GM12878 (cell line): ENCODE data around the gene ADAMTS2. TPM values are rescaled to one million over a fixed set of nuclear protein-coding genes. Genes with fewer than 3 reads are reported as not detected.

ENCODE experiments used
- ATAC-seq: fragments of 200-7000 bp; cut with Tn5 transposase; 3 replicates; pipeline ENCODE4 v1.9.1; 2020; ENCODE audit warnings: mild to moderate bottlenecking, moderate library complexity
- BruUV-seq: library from RNA; stranded (reverse); fragments of 400-500 nt; replicated peaks from 2 replicates; lab custom pipeline; 2021; lab: Mats Ljungman, UMichigan
- CTCF ChIA-PET: fragments of 300-600 bp; sonication (Branson Sonifier 250); formaldehyde crosslinking; extraction: SDS; loops from one replicate; lab custom pipeline; 2021; ENCODE audit warnings: inconsistent platforms; lab: Yijun Ruan, JAX
- POLR2A ChIA-PET: fragments of 350-600 bp; formaldehyde crosslinking; extraction: SDS; loops from one replicate; lab custom pipeline; 2021; ENCODE audit warnings: inconsistent platforms; lab: Charles Lee
- RAD21 ChIA-PET: fragments of 300-600 bp; sonication (Branson Sonifier 250); formaldehyde crosslinking; loops from one replicate; lab custom pipeline; 2023; ENCODE audit warnings: antibody characterized with exemption; ENCODE audit not compliant: unreplicated experiment; lab: Charles Lee
- SMC1A ChIA-PET: fragments of 300-600 bp; sonication (Branson Sonifier 250); formaldehyde crosslinking; loops from one replicate; lab custom pipeline; 2023; ENCODE audit not compliant: unreplicated experiment, uncharacterized antibody; lab: Charles Lee
- DNase-seq: peaks from one replicate; pipeline ENCODE4 v3.0.0-alpha.2; 2011; ENCODE audit warnings: low read depth, low spot score
- FAIRE-seq: peaks from 3 replicates; lab custom pipeline; 2011; peaks lifted over from hg19 to GRCh38; lab: Jason Lieb, UNC
- H2AFZ ChIP-seq: 2 replicates; pipeline ENCODE4 v1.6.0; 2011; ENCODE audit warnings: low read depth, low read length, control low read depth; ENCODE audit not compliant: control insufficient read depth
- H3K27ac ChIP-seq: 2 replicates; pipeline ENCODE4 v1.5.1; 2011; ENCODE audit warnings: control low read depth; ENCODE audit not compliant: control insufficient read depth, insufficient read depth
- H3K27me3 ChIP-seq, 2 experiments: replicated peaks in 1 of 2; 2 replicates each; pipeline versions ENCODE4 v1.6.0 to v1.6.1; 2011; ENCODE audit warnings: low read length in 1 of 2; ENCODE audit not compliant: control insufficient read depth in 2 of 2, insufficient read depth in 2 of 2
- H3K36me3 ChIP-seq, 2 experiments: 2 replicates each; pipeline ENCODE4 v1.5.1; 2011; ENCODE audit warnings: low read length in 1 of 2; ENCODE audit not compliant: control insufficient read depth in 2 of 2, insufficient read depth in 2 of 2
- H3K4me1 ChIP-seq: 2 replicates; pipeline ENCODE4 v1.6.1; 2011; ENCODE audit warnings: mild to moderate bottlenecking, low read length, moderate library complexity, mixed read lengths; ENCODE audit not compliant: control insufficient read depth, insufficient read depth
- H3K4me2 ChIP-seq: 2 replicates; pipeline ENCODE4 v1.6.0; 2011; ENCODE audit warnings: control low read depth; ENCODE audit not compliant: control insufficient read depth, insufficient read depth
- H3K4me3 ChIP-seq: fragments of 200-600 bp; sonication (generic); 2 replicates; pipeline ENCODE4 v1.5.1; 2016
- H3K79me2 ChIP-seq: 2 replicates; pipeline ENCODE4 v1.6.0; 2011; ENCODE audit warnings: low read length; ENCODE audit not compliant: control insufficient read depth, insufficient read depth
- H3K9ac ChIP-seq: 2 replicates; pipeline ENCODE4 v1.8.0; 2011; ENCODE audit warnings: low read length, control low read depth, mixed read lengths; ENCODE audit not compliant: control insufficient read depth, insufficient read depth
- H3K9me3 ChIP-seq: replicated peaks from 3 replicates; pipeline ENCODE4 v1.5.1; 2011; ENCODE audit warnings: mild to moderate bottlenecking, low read length; ENCODE audit not compliant: control insufficient read depth, insufficient read depth
- H4K20me1 ChIP-seq: 2 replicates; pipeline ENCODE4 v1.6.0; 2011; ENCODE audit not compliant: control insufficient read depth, insufficient read depth
- ATF2 ChIP-seq: IDR thresholded peaks from 2 replicates; pipeline ENCODE4 v1.6.1; 2012; ENCODE audit warnings: low read length, inconsistent platforms
- BMI1 ChIP-seq: fragments of 450-650 bp; IDR thresholded peaks from 2 replicates; pipeline ENCODE4 v1.6.1; 2016; ENCODE audit warnings: mild to moderate bottlenecking, moderate library complexity, borderline replicate concordance
- CBX3 ChIP-seq: fragments of 200-600 bp; sonication (generic); IDR thresholded peaks from 2 replicates; pipeline ENCODE4 v1.6.1; 2016; ENCODE audit warnings: low read depth, borderline replicate concordance
- FOXK2 ChIP-seq: fragments of 450-650 bp; IDR thresholded peaks from 2 replicates; pipeline ENCODE4 v1.6.1; 2017; ENCODE audit warnings: mild to moderate bottlenecking, moderate library complexity
- GABPA ChIP-seq: IDR thresholded peaks from 2 replicates; pipeline ENCODE4 v1.6.1; 2014; ENCODE audit warnings: antibody characterized with exemption, low read depth, mild to moderate bottlenecking, inconsistent platforms
- LARP7 ChIP-seq: fragments of 450-650 bp; IDR thresholded peaks from 2 replicates; pipeline ENCODE4 v1.6.1; 2017; ENCODE audit warnings: mild to moderate bottlenecking
- NBN ChIP-seq: fragments of 450-650 bp; IDR thresholded peaks from 2 replicates; pipeline ENCODE4 v1.6.1; 2016
- NFYA ChIP-seq: IDR thresholded peaks from 2 replicates; pipeline ENCODE4 v1.6.1; 2011; ENCODE audit warnings: low read depth, mild to moderate bottlenecking, low read length, improper control_type of control experiment, borderline replicate concordance
- NR2F1 ChIP-seq: fragments of 450-650 bp; conservative IDR thresholded peaks from 2 replicates; pipeline ENCODE4 v1.6.1; 2017; ENCODE audit warnings: mild to moderate bottlenecking
- POLR2A ChIP-seq: IDR thresholded peaks from 2 replicates; pipeline ENCODE4 v1.6.1; 2011; ENCODE audit warnings: low read depth, mild to moderate bottlenecking, low read length
- POLR2AphosphoS2 ChIP-seq: IDR thresholded peaks from 2 replicates; pipeline ENCODE4 v1.6.1; 2011; ENCODE audit warnings: low read depth, mild to moderate bottlenecking, low read length, improper control_type of control experiment, moderate library complexity
- RAD21 ChIP-seq: IDR thresholded peaks from 2 replicates; pipeline ENCODE4 v1.6.1; 2011; ENCODE audit warnings: mild to moderate bottlenecking, low read depth, low read length, moderate library complexity; ENCODE audit not compliant: insufficient read depth
- RBBP5 ChIP-seq: fragments of 200-600 bp; sonication (generic); conservative IDR thresholded peaks from 2 replicates; pipeline ENCODE4 v1.6.1; 2016
- SPI1 ChIP-seq: IDR thresholded peaks from 2 replicates; pipeline ENCODE4 v1.6.1; 2011; ENCODE audit warnings: low read depth, mild to moderate bottlenecking, low read length, moderate library complexity, borderline replicate concordance; ENCODE audit not compliant: insufficient read depth
- TARDBP ChIP-seq: IDR thresholded peaks from 2 replicates; pipeline ENCODE4 v1.6.1; 2016; ENCODE audit warnings: borderline replicate concordance
- ZBED1 ChIP-seq: IDR thresholded peaks from 2 replicates; pipeline ENCODE4 v1.6.1; 2016; ENCODE audit warnings: borderline replicate concordance
- ZBTB40 ChIP-seq: fragments of 450-650 bp; IDR thresholded peaks from 2 replicates; pipeline ENCODE4 v1.6.1; 2016; ENCODE audit warnings: mild to moderate bottlenecking, moderate library complexity, borderline replicate concordance
- ZNF217 ChIP-seq: fragments of 450-650 bp; IDR thresholded peaks from 2 replicates; pipeline ENCODE4 v1.6.1; 2017; ENCODE audit warnings: antibody characterized with exemption, mild to moderate bottlenecking
- WGBS: methylation state at CpG from one replicate; pipeline ENCODE4 v1.1.6; 2016; ENCODE audit warnings: low lambda C conversion rate; ENCODE audit not compliant: insufficient replicate concordance, insufficient coverage; ENCODE audit errors: missing lambda C conversion rate; 5-methylcytosine and 5-hydroxymethylcytosine counted together
- in situ Hi-C: fragments of 300-500 bp; cut with MboI; formaldehyde crosslinking; loops from 9 replicates; pipeline ENCODE4 v1.14.3; 2018; ENCODE audit warnings: mixed read lengths
- intact Hi-C: fragments of 100-400 bp; cut with micrococcal nuclease; formaldehyde crosslinking; loops from one replicate; pipeline ENCODE4 v1.14.2; 2022; ENCODE audit not compliant: unreplicated experiment
- polyA plus RNA-seq, 11 experiments: library from polyadenylated mRNA; depleted of rRNA in 4 of 11; unstranded in 6 of 11; stranded (reverse) in 5 of 11; fragments of >200 nt; fragmentation: Nextera tagmentation in 4 of 11; fragmentation: Illumina TruSeq in 1 of 11; extraction: Ambion mirVana in 4 of 11; extraction: Trizol in 1 of 11; gene quantifications; 1 replicate in 1 of 11; 2 replicates in 10 of 11; pipeline versions ENCODE4 v1.2.1 to v1.2.3, GENCODE V29; 2011 to 2016; ENCODE audit warnings: inconsistent platforms in 2 of 11, missing spikeins in 2 of 11, low read depth in 1 of 11
- total RNA-seq, 4 experiments: library from RNA; depleted of rRNA in 3 of 4; stranded (reverse); fragments of >200 nt in 3 of 4; fragmentation: Illumina TruSeq in 1 of 4; extraction: Trizol in 1 of 4; gene quantifications; 2 replicates each; pipeline versions ENCODE4 v1.2.1 to v1.2.3, GENCODE V29; 2013 to 2021
- TF ChIP-seq, protein P1 (sequence below): fragments of 450-650 bp; IDR thresholded peaks from 2 replicates; pipeline ENCODE4 v1.6.1; 2014; ENCODE audit warnings: mild to moderate bottlenecking
- TF ChIP-seq, protein P2 (sequence below): fragments of 450-650 bp; IDR thresholded peaks from 2 replicates; pipeline ENCODE4 v1.6.1; 2017; ENCODE audit warnings: mild to moderate bottlenecking

The ADAMTS2 gene
- total and polyA plus RNA-seq, 10 of the 15 experiments (the other 5 are each of a cell fraction or from before 2014, with no cell fraction given): 0.03 to 0.05 TPM; not detected in 8

DNA sequence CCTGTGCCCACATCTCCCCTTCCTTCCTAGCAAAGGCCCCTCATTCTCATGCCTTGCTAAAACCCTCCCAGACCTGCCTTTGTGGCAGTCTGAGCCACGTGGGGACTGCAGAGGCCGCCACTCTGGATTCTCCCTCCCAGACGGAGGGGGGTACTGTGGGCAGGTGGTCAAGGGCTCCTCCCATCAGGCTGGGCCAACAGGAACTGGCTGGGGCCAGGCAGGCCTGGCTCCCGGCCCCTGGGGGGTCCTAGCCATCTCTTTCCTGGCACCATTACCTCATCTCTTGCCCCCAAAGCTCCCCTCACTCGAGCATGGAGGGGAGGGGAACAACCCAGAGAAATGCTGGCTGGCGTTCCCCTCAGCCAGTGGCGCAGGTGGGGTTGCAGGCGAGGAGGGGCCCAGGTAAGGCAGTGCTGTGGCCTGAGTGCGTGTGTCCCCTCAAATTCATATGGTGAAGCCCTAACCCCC, 196.5 kb downstream of the ADAMTS2 start:
- no TSS peak for BruUV-seq
- Histone ChIP-seq H3K4me3 (no peak overlapping the region), H3K27ac (no peak overlapping the region), H3K4me1 (no peaks in the 10 kb centered on the region), H3K4me2 (no peak overlapping the region), H3K9ac (no peak overlapping the region), H4K20me1 (no peaks in the 10 kb centered on the region), H3K9me3 (peaks cover 5% of the 10 kb centered on the region; the same call in 1 of the 3 replicates), H3K79me2 (no peaks in the 10 kb centered on the region), H3K36me3 (no peaks in the 10 kb centered on the region), H2AFZ (no peak overlapping the region), H3K27me3 (no peaks in the 10 kb centered on the region)
- FAIRE-seq (no peak), ATAC-seq (no peak), DNase-seq (no peak)
- ChIA-PET SMC1A (no interaction called here), POLR2A (no interaction called here), RAD21 (no interaction called here), CTCF (no interaction called here)
- in situ Hi-C loops (no loop called here), intact Hi-C loops (no loop called here)
- TF ChIP-seq RAD21 (no peak), SPI1 (no peak), FOXK2 (no peak), ZBTB40 (no peak), NR2F1 (no peak), ATF2 (no peak), NBN (no peak), BMI1 (no peak), CBX3 (no peak), POLR2A (no peak), ZBED1 (no peak), RBBP5 (no peak), ZNF217 (no peak), POLR2AphosphoS2 (no peak), NFYA (no peak), TARDBP (no peak), GABPA (no peak), LARP7 (no peak)
- TF ChIP-seq, protein P1, sequence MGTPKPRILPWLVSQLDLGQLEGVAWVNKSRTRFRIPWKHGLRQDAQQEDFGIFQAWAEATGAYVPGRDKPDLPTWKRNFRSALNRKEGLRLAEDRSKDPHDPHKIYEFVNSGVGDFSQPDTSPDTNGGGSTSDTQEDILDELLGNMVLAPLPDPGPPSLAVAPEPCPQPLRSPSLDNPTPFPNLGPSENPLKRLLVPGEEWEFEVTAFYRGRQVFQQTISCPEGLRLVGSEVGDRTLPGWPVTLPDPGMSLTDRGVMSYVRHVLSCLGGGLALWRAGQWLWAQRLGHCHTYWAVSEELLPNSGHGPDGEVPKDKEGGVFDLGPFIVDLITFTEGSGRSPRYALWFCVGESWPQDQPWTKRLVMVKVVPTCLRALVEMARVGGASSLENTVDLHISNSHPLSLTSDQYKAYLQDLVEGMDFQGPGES: no peak
- TF ChIP-seq, protein P2, sequence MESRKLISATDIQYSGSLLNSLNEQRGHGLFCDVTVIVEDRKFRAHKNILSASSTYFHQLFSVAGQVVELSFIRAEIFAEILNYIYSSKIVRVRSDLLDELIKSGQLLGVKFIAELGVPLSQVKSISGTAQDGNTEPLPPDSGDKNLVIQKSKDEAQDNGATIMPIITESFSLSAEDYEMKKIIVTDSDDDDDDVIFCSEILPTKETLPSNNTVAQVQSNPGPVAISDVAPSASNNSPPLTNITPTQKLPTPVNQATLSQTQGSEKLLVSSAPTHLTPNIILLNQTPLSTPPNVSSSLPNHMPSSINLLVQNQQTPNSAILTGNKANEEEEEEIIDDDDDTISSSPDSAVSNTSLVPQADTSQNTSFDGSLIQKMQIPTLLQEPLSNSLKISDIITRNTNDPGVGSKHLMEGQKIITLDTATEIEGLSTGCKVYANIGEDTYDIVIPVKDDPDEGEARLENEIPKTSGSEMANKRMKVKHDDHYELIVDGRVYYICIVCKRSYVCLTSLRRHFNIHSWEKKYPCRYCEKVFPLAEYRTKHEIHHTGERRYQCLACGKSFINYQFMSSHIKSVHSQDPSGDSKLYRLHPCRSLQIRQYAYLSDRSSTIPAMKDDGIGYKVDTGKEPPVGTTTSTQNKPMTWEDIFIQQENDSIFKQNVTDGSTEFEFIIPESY: no peak
- 17% methylated on average over 9 of the region's 9 CpGs for WGBS
